Activated CD4-positive, alpha-beta T cell treated with anti-CD3 and anti-CD28 coated beads for 36 hours (primary cell): ENCODE data around the gene ALG8. TPM values are rescaled to one million over a fixed set of nuclear protein-coding genes. Genes with fewer than 3 reads are reported as not detected.
A peak's percentile ranks its signal among the peaks of the same experiment; 100 is the strongest.

Experiments
- ATAC-seq: fragments of 200-7000 bp; cut with Tn5 transposase; one replicate; pipeline ENCODE4 v1.10.0; 2021; ENCODE audit warnings: mild to moderate bottlenecking, moderate library complexity
- CTCF ChIA-PET: fragments of 350-600 bp; sonication (Branson Sonifier 250); formaldehyde crosslinking; loops from one replicate; lab custom pipeline; 2021; ENCODE audit warnings: antibody characterized with exemption; lab: Charles Lee
- POLR2A ChIA-PET: fragments of 350-600 bp; sonication (Branson Sonifier 250); formaldehyde crosslinking; loops from one replicate; lab custom pipeline; 2021; ENCODE audit warnings: antibody characterized with exemption, inconsistent platforms; lab: Charles Lee
- DNase-seq: peaks from one replicate; pipeline ENCODE4 v3.0.0-alpha.2; 2020
- H3K27ac Mint-ChIP-seq: one replicate; pipeline ENCODE4 v1.8.0; 2021; ENCODE audit warnings: mixed read lengths
- H3K27me3 Mint-ChIP-seq: one replicate; pipeline ENCODE4 v1.8.0; 2021; ENCODE audit warnings: mixed read lengths
- H3K36me3 Mint-ChIP-seq: one replicate; pipeline ENCODE4 v1.8.0; 2021; ENCODE audit warnings: low read depth, mixed read lengths
- H3K4me1 Mint-ChIP-seq: one replicate; pipeline ENCODE4 v1.8.0; 2021; ENCODE audit warnings: mixed read lengths
- H3K4me3 Mint-ChIP-seq: one replicate; pipeline ENCODE4 v1.8.0; 2021; ENCODE audit warnings: mild to moderate bottlenecking, moderate library complexity, mixed read lengths
- H3K9me3 Mint-ChIP-seq: one replicate; pipeline ENCODE4 v1.8.0; 2021; ENCODE audit warnings: low read depth, mixed read lengths
- intact Hi-C, 2 experiments: fragments of 100-400 bp; cut with DNase I in 1 of 2; cut with micrococcal nuclease in 1 of 2; formaldehyde crosslinking; loops; one replicate each; pipeline versions ENCODE4 v1.14.2 to v1.15.1; 2022 to 2024; cut with DNase I, micrococcal nuclease
- total RNA-seq, 2 experiments: library from RNA; stranded (reverse); gene quantifications; one replicate each; pipeline ENCODE4 v1.2.3, GENCODE V29; 2021

ALG8 gene
- total RNA-seq, 2 experiments from 2014 or later: 59.4 to 85.2 TPM

DNA sequence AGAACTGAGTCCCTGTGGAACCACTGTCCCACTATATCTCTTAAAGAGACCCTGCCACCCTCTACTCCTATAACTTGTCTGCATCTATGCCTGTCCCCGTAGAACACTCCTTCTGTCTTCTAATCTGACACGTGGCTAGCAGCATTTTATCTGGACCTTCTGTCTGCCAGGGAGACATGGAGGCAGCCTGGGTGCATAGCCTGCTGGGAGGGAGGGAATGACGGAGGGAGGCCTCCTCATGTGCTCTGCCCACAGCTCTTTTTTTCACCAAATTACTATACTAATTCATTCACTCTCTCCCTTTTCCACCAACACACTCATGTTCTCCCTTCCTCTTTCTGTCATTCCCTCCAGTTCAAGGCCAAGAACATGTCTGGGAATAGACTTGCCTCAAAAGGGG is 83.3 kb downstream of the ALG8 start:
- intact Hi-C loops: no loop called here
- Mint-ChIP-seq H3K36me3 (no peaks in the 10 kb centered on the region), H3K4me1 (no peaks in the 10 kb centered on the region), H3K9me3 (no peaks in the 10 kb centered on the region), H3K4me3 (no peak overlapping the region), H3K27ac (no peak overlapping the region), H3K27me3 (no peaks in the 10 kb centered on the region)
- ATAC-seq (no peak), DNase-seq (no peak)
- CTCF ChIA-PET: no interaction called here
- POLR2A ChIA-PET: no interaction called here

DNA sequence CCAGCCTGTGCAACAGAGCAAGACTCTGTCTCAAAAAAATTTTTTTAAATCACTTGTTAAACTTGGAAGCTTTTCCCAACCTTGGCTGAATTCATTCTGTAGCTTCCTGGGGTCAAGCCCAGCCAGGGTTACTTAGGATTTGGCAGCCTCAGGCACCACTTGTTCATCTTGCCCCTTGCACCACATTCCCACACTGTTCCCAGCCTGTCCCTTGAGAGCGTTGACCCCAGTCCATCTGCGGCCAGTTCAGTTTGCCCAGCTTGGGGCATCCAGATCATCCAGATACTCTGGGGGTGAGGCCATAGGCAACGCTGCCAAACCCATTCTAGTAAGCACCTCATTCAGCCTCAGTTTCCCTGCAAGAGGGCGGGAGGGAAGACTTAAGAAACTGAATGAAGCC is 84.5 kb downstream of the ALG8 start:
- Mint-ChIP-seq H3K4me3 (no peak overlapping the region), H3K9me3 (no peaks in the 10 kb centered on the region), H3K36me3 (no peaks in the 10 kb centered on the region), H3K27me3 (no peaks in the 10 kb centered on the region), H3K27ac (no peak overlapping the region), H3K4me1 (no peaks in the 10 kb centered on the region)
- DNase-seq (no peak), ATAC-seq (no peak)
- intact Hi-C loops: no loop called here
- CTCF ChIA-PET: interaction anchor here (0.7 to 1.3 kb wide), 2 partner anchors 10 to 314 kb away, joined by 4 to 6 read pairs; no protein-coding TSS in a partner anchor
- POLR2A ChIA-PET: no interaction called here

DNA sequence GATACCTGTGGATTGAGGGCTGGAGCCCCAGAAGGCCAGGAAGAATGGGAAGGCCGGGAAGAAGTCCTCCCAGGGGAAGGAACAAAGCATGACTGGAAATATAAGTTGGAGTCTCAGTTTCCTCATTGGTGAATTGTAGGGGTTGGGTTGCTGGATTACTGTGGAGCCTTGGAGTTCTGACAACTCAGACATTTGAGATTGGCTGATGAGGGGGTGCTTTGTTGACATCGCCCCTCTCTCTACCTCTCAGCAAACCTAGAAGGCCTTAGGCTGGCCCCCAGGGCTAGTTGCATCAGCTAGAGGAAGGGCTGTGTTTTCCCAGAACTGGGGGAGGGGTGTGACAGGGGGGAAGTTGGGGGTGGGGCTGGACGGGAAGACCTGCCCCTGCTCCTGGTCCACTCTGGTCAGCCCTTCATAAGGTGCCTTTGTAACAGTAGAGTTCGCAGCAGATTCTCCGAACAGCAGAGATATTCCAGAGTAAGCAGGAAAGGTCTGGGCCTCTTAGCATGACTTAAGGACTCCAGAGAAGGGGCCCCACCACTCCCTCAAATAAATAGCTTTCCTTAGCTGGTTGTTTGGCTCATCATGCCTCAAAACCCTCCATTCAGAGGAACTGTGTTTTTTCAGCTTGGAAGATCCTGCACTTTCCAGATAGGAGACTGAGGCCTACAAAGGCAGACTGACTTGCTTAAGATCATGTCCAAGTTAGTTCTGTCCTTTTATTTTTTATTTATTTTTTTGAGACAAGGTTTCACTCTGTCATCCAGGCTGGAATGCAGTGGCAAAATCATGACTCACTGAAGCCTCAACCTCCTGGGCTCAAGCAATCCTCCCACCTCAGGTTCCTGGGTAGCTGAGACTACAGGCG is 88.2 kb downstream of the ALG8 start:
- no peak for DNase-seq
- H3K36me3 Mint-ChIP-seq: no peaks in the 10 kb centered on the region
- H3K4me1 Mint-ChIP-seq: peaks cover 2% of the 10 kb centered on the region
- H3K27ac Mint-ChIP-seq: peak overlapping the region; percentile 33
- no peak overlapping the region for H3K4me3 Mint-ChIP-seq
- no peaks in the 10 kb centered on the region for H3K27me3 Mint-ChIP-seq
- no peak for ATAC-seq
- POLR2A ChIA-PET: no interaction called here
- intact Hi-C loops: no loop called here
- CTCF ChIA-PET: interaction anchor here (0.6 to 0.7 kb wide), 2 partner anchors 9 to 37 kb away, joined by 3 read pairs; no protein-coding TSS in a partner anchor
- H3K9me3 Mint-ChIP-seq: no peaks in the 10 kb centered on the region

Other genes starting within 250 kb of the ALG8 start
- gene INTS4, start 145.0 kb downstream of the ALG8 start, total RNA-seq: 10 to 100 TPM; 53.8 to 55.4 TPM
- gene KCTD14, start 116.3 kb downstream of the ALG8 start, total RNA-seq: under 1 TPM; 0.14 to 0.21 TPM
- not detected for gene THRSP, start 75.8 kb downstream of the ALG8 start, total RNA-seq
- 100 to 1,000 TPM; 214 to 236 TPM for gene NDUFC2, start 59.8 kb downstream of the ALG8 start, total RNA-seq
- 1 to 10 TPM; 9.0 to 9.8 TPM for gene KCTD21, start 49.0 kb upstream of the ALG8 start, total RNA-seq
- 1 to 10 TPM; 9.2 to 9.8 TPM for gene USP35, start 49.3 kb upstream of the ALG8 start, total RNA-seq